CD8-positive, alpha-beta memory T cell (primary cell): ENCODE data around the gene AHRR. TPM values are rescaled to one million over a fixed set of nuclear protein-coding genes. Genes with fewer than 3 reads are reported as not detected.
A peak's percentile ranks its signal among the peaks of the same experiment; 100 is the strongest.

ENCODE experiments used
- CTCF ChIA-PET: fragments of 350-600 bp; sonication (Branson Sonifier 250); formaldehyde crosslinking; loops from one replicate; lab custom pipeline; 2021; ENCODE audit warnings: antibody characterized with exemption; lab: Charles Lee
- POLR2A ChIA-PET: fragments of 350-600 bp; sonication (Branson Sonifier 250); formaldehyde crosslinking; loops from one replicate; lab custom pipeline; 2021; ENCODE audit warnings: antibody characterized with exemption; lab: Charles Lee
- DNase-seq, 5 donors: peaks; one replicate each; pipeline versions ENCODE4 v3.0.0 to v3.0.0-alpha.2; 2020 to 2022; ENCODE audit warnings: mixed read lengths in 1 of 5
- H3K27ac ChIP-seq: one replicate; pipeline ENCODE4 v1.7.0; 2013; ENCODE audit warnings: low read depth, mild to moderate bottlenecking, low read length, moderate library complexity
- H3K27me3 ChIP-seq: 2 replicates; pipeline ENCODE4 v1.7.0; 2013; ENCODE audit warnings: low read length, mild to moderate bottlenecking; ENCODE audit not compliant: insufficient read depth, poor library complexity, severe bottlenecking
- H3K36me3 ChIP-seq: 2 replicates; pipeline ENCODE4 v1.7.0; 2013; ENCODE audit warnings: mild to moderate bottlenecking, low read length, moderate library complexity; ENCODE audit not compliant: insufficient read depth
- H3K4me1 ChIP-seq: 2 replicates; pipeline ENCODE4 v1.7.0; 2013; ENCODE audit warnings: mild to moderate bottlenecking, low read length, moderate library complexity; ENCODE audit not compliant: insufficient read depth
- H3K4me3 ChIP-seq: 2 replicates; pipeline ENCODE4 v1.7.0; 2013; ENCODE audit warnings: mild to moderate bottlenecking, low read length
- H3K9me3 ChIP-seq: 2 replicates; pipeline ENCODE4 v1.7.0; 2013; ENCODE audit warnings: mild to moderate bottlenecking, low read length
- H3K27ac Mint-ChIP-seq, 8 donors: one replicate each; pipeline ENCODE4 v1.8.0; 2020 to 2021; ENCODE audit warnings: mixed read lengths in 8 of 8, mild to moderate bottlenecking in 6 of 8, inconsistent platforms in 3 of 8, moderate library complexity in 3 of 8
- H3K27me3 Mint-ChIP-seq, 2 donors: one replicate each; pipeline ENCODE4 v1.8.0; 2020 to 2021; ENCODE audit warnings: mixed read lengths in 2 of 2, mild to moderate bottlenecking in 1 of 2, moderate library complexity in 1 of 2
- H3K36me3 Mint-ChIP-seq, 3 donors: one replicate each; pipeline ENCODE4 v1.8.0; 2020 to 2021; ENCODE audit warnings: mixed read lengths in 3 of 3, inconsistent platforms in 1 of 3, mild to moderate bottlenecking in 1 of 3
- H3K4me1 Mint-ChIP-seq, 3 donors: one replicate each; pipeline ENCODE4 v1.8.0; 2020 to 2021; ENCODE audit warnings: mixed read lengths in 3 of 3, inconsistent platforms in 1 of 3, mild to moderate bottlenecking in 1 of 3
- H3K4me3 Mint-ChIP-seq, 7 donors: one replicate each; pipeline ENCODE4 v1.8.0; 2020 to 2021; ENCODE audit warnings: mixed read lengths in 7 of 7, mild to moderate bottlenecking in 6 of 7, moderate library complexity in 4 of 7, inconsistent platforms in 2 of 7
- H3K9me3 Mint-ChIP-seq, 5 donors: one replicate each; pipeline ENCODE4 v1.8.0; 2020 to 2022; ENCODE audit warnings: mixed read lengths in 5 of 5, mild to moderate bottlenecking in 3 of 5, moderate library complexity in 2 of 5, inconsistent platforms in 1 of 5
- polyA plus RNA-seq: library from polyadenylated mRNA; unstranded; fragments of 300-500 nt; fragmentation: Illumina TruSeq; gene quantifications from one replicate; pipeline ENCODE4 v1.2.3, GENCODE V29; 2021
- total RNA-seq, 2 experiments: library from RNA; stranded (reverse); gene quantifications; one replicate each; pipeline ENCODE4 v1.2.3, GENCODE V29; 2021

The AHRR gene
- total and polyA plus RNA-seq, 3 experiments from 2014 or later, result 31.7 to 38.2 TPM; not detected in 1

GRCh38 chr5:387491-388265 lies 66.2 kb downstream of the AHRR start:
- Histone ChIP-seq H3K4me1 (peaks cover 2% of the 10 kb centered on the region), H3K9me3 (no peaks in the 10 kb centered on the region), H3K36me3 (no peaks in the 10 kb centered on the region), H3K4me3 (no peak overlapping the region), H3K27me3 (no peaks in the 10 kb centered on the region), H3K27ac (no peak overlapping the region)
- H3K27me3 Mint-ChIP-seq, result peaks cover 5 to 15% of the 10 kb centered on the region in 2 donors
- H3K4me3 Mint-ChIP-seq, result no peak overlapping the region
- no peak for DNase-seq
- POLR2A ChIA-PET, result no interaction called here
- no peak overlapping the region for H3K27ac Mint-ChIP-seq
- H3K9me3 Mint-ChIP-seq, result peaks cover 3 to 10% (median 8%) of the 10 kb centered on the region in 5 donors
- CTCF ChIA-PET, result no interaction called here
- H3K36me3 Mint-ChIP-seq, result peaks cover 0 to 11% (median 3%) of the 10 kb centered on the region in 3 donors
- peaks cover 7 to 17% (median 8%) of the 10 kb centered on the region in 3 donors for H3K4me1 Mint-ChIP-seq

DNA sequence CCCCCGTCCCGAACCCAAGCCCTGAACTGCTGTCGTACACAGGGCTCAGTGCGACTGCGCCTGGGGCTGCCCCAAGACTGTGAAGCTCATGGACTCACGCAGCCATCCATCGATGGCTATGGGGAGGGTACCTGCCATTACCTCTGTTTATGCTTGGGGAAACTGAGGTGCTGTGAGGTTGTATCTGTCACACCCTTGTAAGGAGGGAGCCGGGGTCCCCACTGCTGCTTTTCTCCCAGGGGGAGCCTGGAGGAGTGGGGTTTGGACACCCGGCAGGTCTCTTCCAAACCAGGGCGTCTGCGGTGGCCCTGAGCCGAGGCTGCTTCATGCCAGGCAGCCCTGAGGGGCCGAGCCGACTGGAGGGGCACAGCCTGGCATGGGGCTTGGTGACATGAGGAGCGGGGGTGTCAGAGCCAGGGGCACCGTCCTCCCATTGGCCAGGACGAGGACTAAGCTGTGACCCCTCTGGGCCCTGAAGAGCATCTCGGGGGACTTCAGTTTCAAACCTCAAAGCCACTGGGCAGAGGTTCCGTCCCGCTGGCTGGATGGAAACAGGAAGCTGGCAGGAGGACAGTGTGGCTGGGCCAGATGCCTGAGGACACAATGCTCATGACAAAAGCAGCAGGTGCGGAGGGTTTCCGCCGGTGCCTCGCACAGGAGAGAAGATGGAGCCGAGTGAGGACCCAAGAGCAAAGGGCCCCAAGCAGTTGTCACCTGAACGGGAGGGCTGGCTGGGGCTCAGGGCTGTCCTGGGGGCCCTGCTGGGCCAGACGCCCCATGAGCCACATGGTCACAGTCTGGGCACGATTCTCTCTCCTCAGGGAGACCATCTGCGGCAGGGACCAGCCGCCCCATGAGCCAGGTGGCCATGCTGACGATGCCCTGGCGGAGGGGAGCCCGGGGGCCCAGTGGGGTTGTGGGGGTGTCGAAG lies 67.0 kb downstream of the AHRR start:
- Mint-ChIP-seq H3K4me3 (no peak overlapping the region), H3K27me3 (peaks cover 4 to 15% of the 10 kb centered on the region in 2 donors), H3K9me3 (peaks cover 3 to 10% (median 8%) of the 10 kb centered on the region in 5 donors), H3K36me3 (peaks cover 0 to 11% (median 3%) of the 10 kb centered on the region in 3 donors), H3K27ac (no peak overlapping the region), H3K4me1 (peaks cover 15 to 24% (median 16%) of the 10 kb centered on the region in 3 donors)
- ChIA-PET CTCF (no interaction called here), POLR2A (no interaction called here)
- no peak for DNase-seq
- H3K27me3 ChIP-seq, result no peaks in the 10 kb centered on the region
- H3K4me3 ChIP-seq, result no peak overlapping the region
- H3K4me1 ChIP-seq, result peaks cover 8% of the 10 kb centered on the region
- no peaks in the 10 kb centered on the region for H3K9me3 ChIP-seq
- H3K27ac ChIP-seq, result no peak overlapping the region
- no peaks in the 10 kb centered on the region for H3K36me3 ChIP-seq

DNA sequence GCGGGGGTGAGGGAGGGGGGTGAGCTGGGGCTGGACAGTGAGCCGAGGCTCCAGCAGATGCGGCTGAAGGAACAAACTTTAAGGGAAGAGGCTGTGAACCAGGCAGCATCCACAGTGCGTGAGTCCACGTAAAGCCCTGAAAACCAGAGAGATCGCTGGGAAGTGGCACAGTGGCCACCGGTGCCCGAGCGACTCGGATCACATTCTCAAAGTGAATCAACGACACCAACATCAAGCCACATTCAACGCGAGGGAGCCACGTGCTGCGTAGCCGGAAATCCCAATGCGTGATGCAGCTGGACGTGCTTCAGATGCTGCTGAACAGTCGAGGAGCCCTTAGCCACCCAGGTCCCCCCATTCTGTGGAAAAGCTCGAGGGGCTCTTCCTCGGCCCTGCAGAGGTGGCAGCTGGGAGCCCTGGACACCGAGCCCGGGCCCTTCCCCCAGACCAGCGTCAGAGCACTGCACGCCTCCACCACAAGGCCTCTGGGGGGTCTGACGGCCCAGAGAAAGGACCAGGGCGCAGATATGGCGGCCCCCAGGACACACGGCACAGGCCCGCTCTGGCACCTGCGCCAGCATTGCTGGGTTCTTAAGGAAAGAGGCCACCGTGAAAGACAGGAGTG lies 67.8 kb downstream of the AHRR start:
- Mint-ChIP-seq H3K36me3 (peaks cover 0 to 11% (median 3%) of the 10 kb centered on the region in 3 donors), H3K4me1 (peaks cover 18 to 24% (median 19%) of the 10 kb centered on the region in 3 donors), H3K27ac (no peak overlapping the region), H3K27me3 (peaks cover 4 to 15% of the 10 kb centered on the region in 2 donors), H3K9me3 (peaks cover 0 to 10% (median 8%) of the 10 kb centered on the region in 5 donors), H3K4me3 (peak overlapping the region in 1 of 7 donors; percentile 19)
- Histone ChIP-seq H3K36me3 (no peaks in the 10 kb centered on the region), H3K27me3 (no peaks in the 10 kb centered on the region), H3K4me3 (no peak overlapping the region), H3K4me1 (peaks cover 8% of the 10 kb centered on the region), H3K9me3 (no peaks in the 10 kb centered on the region), H3K27ac (no peak overlapping the region)
- no peak for DNase-seq
- POLR2A ChIA-PET, result no interaction called here
- CTCF ChIA-PET, result no interaction called here

DNA sequence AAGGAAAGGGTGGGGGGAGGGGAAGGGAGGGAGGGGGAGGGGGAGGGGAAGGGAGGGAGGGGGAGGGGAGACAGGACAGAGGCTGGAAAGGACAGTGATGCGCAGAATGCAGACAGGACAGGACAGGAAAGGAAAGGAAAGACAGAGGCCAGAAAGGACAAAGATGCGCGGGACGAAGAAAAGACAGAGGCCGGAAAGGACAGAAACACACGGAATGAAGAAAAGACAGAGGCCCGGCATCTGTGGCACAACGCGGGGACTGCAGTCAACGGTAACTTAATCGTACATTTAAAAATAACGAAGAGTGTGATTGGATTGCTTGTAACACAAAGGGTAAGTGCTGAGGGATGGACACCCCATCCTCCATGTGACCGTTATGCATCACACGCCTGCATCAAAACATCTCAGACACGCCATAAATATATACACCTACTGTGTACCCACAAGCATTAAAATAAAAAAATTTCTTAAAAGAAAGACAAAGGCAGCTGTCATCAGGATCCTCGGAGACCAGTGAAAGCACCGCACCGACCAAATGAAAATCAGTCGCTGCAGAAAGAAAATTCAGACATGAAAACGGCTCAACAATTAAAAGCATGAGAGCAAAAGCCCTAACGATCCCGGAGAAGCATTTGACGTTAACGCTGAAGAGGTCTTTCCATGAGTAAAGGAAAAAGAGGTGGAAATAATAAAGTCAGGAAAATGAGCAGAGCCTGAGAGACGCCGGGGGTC lies 68.5 kb downstream of the AHRR start:
- peaks cover 4 to 15% of the 10 kb centered on the region in 2 donors for H3K27me3 Mint-ChIP-seq
- ChIA-PET POLR2A (no interaction called here), CTCF (no interaction called here)
- peak overlapping the region in 1 of 8 donors; percentile 37 for H3K27ac Mint-ChIP-seq
- Histone ChIP-seq H3K27ac (no peak overlapping the region), H3K4me1 (peaks cover 8% of the 10 kb centered on the region), H3K9me3 (no peaks in the 10 kb centered on the region), H3K27me3 (no peaks in the 10 kb centered on the region), H3K36me3 (no peaks in the 10 kb centered on the region), H3K4me3 (no peak overlapping the region)
- peaks cover 0 to 11% (median 3%) of the 10 kb centered on the region in 3 donors for H3K36me3 Mint-ChIP-seq
- H3K9me3 Mint-ChIP-seq, result peaks cover 0 to 10% (median 8%) of the 10 kb centered on the region in 5 donors
- H3K4me1 Mint-ChIP-seq, result peaks cover 18 to 24% (median 19%) of the 10 kb centered on the region in 3 donors
- DNase-seq, result no peak
- H3K4me3 Mint-ChIP-seq, result peak overlapping the region in 2 of 7 donors; percentile 15 to 19

DNA sequence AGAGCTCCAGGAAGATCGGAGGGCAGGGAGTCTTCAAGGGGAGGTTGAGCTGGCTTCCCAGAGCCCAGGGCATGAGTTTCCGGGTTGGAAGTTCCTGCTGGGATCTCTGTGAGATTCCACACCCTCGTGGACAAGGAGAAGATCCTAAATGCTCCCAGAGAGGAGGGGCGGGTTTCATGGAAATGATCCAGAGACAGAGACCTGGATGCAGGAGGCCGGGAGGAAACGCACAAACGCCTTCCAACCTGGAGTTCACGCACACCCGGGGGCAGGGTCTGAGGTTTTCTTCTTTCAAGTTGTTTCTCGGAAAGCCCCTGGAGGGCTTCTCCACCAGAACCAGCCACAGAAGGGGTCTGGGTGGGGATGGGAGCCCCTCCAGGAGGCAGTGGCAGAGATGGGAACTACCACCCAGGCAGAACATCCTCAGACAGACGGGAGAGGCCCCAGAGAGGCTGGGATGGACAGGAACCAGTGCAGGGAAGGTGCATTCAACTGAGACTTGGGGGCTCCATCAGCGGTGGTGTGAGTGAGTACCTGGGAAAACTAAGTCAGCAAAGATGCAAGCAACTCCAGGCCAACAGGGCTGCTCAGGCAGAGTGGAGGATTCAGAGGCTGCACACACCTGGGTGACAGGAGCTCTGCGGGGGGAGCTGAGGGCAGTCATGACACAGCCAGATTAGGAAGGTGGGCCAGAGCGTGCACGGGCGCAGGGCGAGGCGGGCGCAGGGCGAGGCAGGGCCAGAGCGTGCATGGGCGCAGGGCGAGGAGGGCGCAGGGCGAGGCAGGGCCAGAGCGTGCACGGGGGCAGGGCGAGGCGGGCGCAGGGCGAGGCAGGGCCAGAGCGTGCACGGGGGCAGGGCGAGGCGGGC lies 69.3 kb downstream of the AHRR start:
- Histone ChIP-seq H3K4me1 (peaks cover 8% of the 10 kb centered on the region), H3K4me3 (no peak overlapping the region), H3K27ac (no peak overlapping the region), H3K9me3 (no peaks in the 10 kb centered on the region), H3K27me3 (no peaks in the 10 kb centered on the region), H3K36me3 (no peaks in the 10 kb centered on the region)
- H3K4me3 Mint-ChIP-seq, result peak overlapping the region in 4 of 7 donors; percentile 15 to 82 (median 42)
- H3K4me1 Mint-ChIP-seq, result peaks cover 18 to 24% (median 19%) of the 10 kb centered on the region in 3 donors
- ChIA-PET POLR2A (no interaction called here), CTCF (no interaction called here)
- H3K27me3 Mint-ChIP-seq, result peaks cover 4 to 11% of the 10 kb centered on the region in 2 donors
- peaks cover 0 to 4% (median 3%) of the 10 kb centered on the region in 5 donors for H3K9me3 Mint-ChIP-seq
- DNase-seq, result no peak
- peaks cover 0 to 4% (median 2%) of the 10 kb centered on the region in 3 donors for H3K36me3 Mint-ChIP-seq
- H3K27ac Mint-ChIP-seq, result peak overlapping the region in 2 of 8 donors; percentile 32 to 96

- H3K27ac ChIP-seq, result no peak overlapping the region
- H3K27ac Mint-ChIP-seq, result peak overlapping the region; percentile 12 to 89 (median 82)
- no peaks in the 10 kb centered on the region for H3K27me3 ChIP-seq
- peaks cover 18 to 24% (median 19%) of the 10 kb centered on the region in 3 donors for H3K4me1 Mint-ChIP-seq
- POLR2A ChIA-PET, result interaction anchor here (0.7 kb wide), 1 partner anchor 49 kb away, joined by 4 read pairs; no protein-coding TSS in a partner anchor
- peak overlapping the region; percentile 49 for H3K4me3 ChIP-seq
- no peaks in the 10 kb centered on the region for H3K9me3 ChIP-seq
- H3K27me3 Mint-ChIP-seq, result peaks cover 4% of the 10 kb centered on the region in 2 donors
- H3K36me3 Mint-ChIP-seq, result no peaks in the 10 kb centered on the region
- peak; percentile 34 to 84 (median 48) for DNase-seq
- H3K4me3 Mint-ChIP-seq, result peak overlapping the region; percentile 49 to 86 (median 76)
- no peaks in the 10 kb centered on the region for H3K36me3 ChIP-seq
- peaks cover 8% of the 10 kb centered on the region for H3K4me1 ChIP-seq
- no peaks in the 10 kb centered on the region for H3K9me3 Mint-ChIP-seq
- CTCF ChIA-PET, result no interaction called here
These were observed 71.0 kb downstream of the AHRR start for GRCh38 chr5:392431-392988.
